Pancreas (tissue), 10 donors: ENCODE data around the gene PFDN2. TPM values are rescaled to one million over a fixed set of nuclear protein-coding genes. Genes with fewer than 3 reads are reported as not detected.
"Not testable (repeated sequence)": the region's sequence is repeated elsewhere in the genome, so short reads cannot be mapped to it uniquely, and the experiment has no call there.

ENCODE experiments used
- ATAC-seq, 4 donors: fragments of 200-7000 bp; cut with Tn5 transposase; one replicate each; pipeline versions ENCODE4 v1.8.0 to v1.9.1; 2020; ENCODE audit warnings: mild to moderate bottlenecking in 4 of 4, moderate library complexity in 4 of 4
- DNase-seq, 6 donors: peaks; one replicate each; pipeline ENCODE4 v3.0.0-alpha.2; 2020
- FAIRE-seq: peaks from 2 replicates; lab custom pipeline; 2012; peaks lifted over from hg19 to GRCh38; lab: Jason Lieb, UNC
- H3K27ac ChIP-seq, 4 donors: fragments of 200-600 bp; sonication (generic); 1 replicate in 3 of 4; 2 replicates in 1 of 4; pipeline versions ENCODE4 v1.5.0 to v1.8.0; 2020
- H3K27me3 ChIP-seq, 4 donors: fragments of 200-600 bp; one replicate each; pipeline ENCODE4 v1.8.0; 2021
- H3K36me3 ChIP-seq, 3 donors: fragments of 200-600 bp; sonication (generic) in 1 of 3; one replicate each; pipeline versions ENCODE4 v1.5.0 to v1.8.0; 2020 to 2021
- H3K4me1 ChIP-seq, 3 donors: fragments of 200-600 bp; one replicate each; pipeline ENCODE4 v1.8.0; 2021
- H3K4me3 ChIP-seq, 4 donors: fragments of 200-600 bp; sonication (generic) in 2 of 4; one replicate each; pipeline versions ENCODE4 v1.5.0 to v1.8.0; 2020 to 2021
- H3K9me3 ChIP-seq, 4 donors: fragments of 200-600 bp; one replicate each; pipeline ENCODE4 v1.8.0; 2021
- WGBS, 2 donors: extraction: QIAGEN DNeasy Blood & Tissue Kit; methylation state at CpG; one replicate each; pipeline ENCODE4 v1.1.7; 2013; 5-methylcytosine and 5-hydroxymethylcytosine counted together
- intact Hi-C, 3 donors: fragments of 100-400 bp; cut with DNase I; formaldehyde crosslinking; loops; one replicate each; pipeline versions ENCODE4 v1.11.1 to v1.14.2; 2022
- polyA plus RNA-seq, 2 donors: library from polyadenylated mRNA; stranded (reverse); fragments of 200-250 nt; gene quantifications; one replicate each; pipeline ENCODE4 v1.2.3, GENCODE V29; 2013
- total RNA-seq, 6 donors: library from RNA; stranded (reverse); fragmentation: NEBNext Ultra II Directional in 4 of 6; extraction: Animal tissue kit (Norgen Biotek cat#: 25700) in 4 of 6; gene quantifications; one replicate each; pipeline versions ENCODE4 v1.2.1 to v1.2.4, GENCODE V29; 2021 to 2023
- TF ChIP-seq, protein P1 (sequence below), 4 donors: fragments of 200-600 bp; sonication (generic) in 3 of 4; IDR thresholded peaks; one replicate each; pipeline versions ENCODE4 v1.5.0 to v1.8.0; 2021; ENCODE audit warnings: antibody characterized with exemption in 4 of 4
- donor health status: healthy with polysubstance abuse.
- donor health status: DM: no; HTN: no; CAD: no; lungs with moderate emphysema.
- donor health status: DM: no; HTN: no; CAD: no.
- donor health status: control.
- donor health status: control.
- donor health status: Bipolar disorder and iron deficiency.
- donor health status: DM: yes; HTN: yes; CAD: no.
- donor health status: DM: no; HTN: no; CAD: no.
- donor health status: DM: no; HTN: no; CAD: no.
- donor health status: DM: yes; HTN: yes; CAD: no.

PFDN2 gene
- total and polyA plus RNA-seq, 8 donors, result 9.8 to 91.6 (median 18.7) TPM

DNA sequence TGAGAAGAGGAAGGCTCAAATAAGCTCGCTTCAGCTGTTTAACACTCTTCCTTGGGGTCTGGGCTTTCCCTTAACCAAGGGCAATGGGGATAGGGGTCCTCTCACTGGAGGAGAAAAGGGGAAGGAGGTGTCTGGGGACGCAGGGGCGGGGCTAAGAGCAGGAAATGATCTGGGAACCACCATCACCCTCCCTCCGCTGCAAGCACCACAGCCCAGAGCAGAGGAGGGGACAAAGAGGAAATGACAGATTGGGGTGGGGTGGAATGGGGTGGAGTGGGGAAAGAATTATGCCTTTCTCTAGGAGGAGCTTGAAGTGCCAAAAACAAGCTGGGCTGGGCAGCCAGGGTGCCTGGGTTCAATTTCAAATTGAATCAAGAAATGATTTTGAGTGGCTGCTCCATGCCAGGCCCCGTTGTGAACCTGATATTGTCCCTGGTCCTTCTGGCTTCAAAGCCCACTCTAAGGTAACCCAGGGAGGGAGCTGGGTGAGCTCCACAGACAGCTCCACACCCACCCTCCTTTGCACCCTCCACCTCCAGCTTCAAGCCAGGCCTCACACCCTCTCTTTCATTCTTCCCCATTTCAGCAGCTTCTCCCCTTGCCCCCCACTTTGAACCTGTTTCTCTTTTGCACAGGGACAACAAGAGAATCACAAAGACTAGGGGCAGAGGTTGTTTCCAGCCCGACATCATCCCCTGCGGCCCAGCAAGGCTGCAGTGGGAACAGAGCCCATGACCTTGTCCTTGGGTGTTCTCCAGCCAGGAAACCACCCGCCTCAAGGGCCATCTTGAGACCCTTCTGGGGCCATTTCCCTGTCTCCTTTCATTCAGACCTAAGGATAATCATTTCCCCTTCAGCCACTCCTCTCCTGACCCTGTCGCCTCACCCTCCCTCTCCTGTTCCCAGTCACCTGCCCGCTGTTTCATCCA lies 49.3 kb downstream of the PFDN2 start:
- TF ChIP-seq, protein P1, sequence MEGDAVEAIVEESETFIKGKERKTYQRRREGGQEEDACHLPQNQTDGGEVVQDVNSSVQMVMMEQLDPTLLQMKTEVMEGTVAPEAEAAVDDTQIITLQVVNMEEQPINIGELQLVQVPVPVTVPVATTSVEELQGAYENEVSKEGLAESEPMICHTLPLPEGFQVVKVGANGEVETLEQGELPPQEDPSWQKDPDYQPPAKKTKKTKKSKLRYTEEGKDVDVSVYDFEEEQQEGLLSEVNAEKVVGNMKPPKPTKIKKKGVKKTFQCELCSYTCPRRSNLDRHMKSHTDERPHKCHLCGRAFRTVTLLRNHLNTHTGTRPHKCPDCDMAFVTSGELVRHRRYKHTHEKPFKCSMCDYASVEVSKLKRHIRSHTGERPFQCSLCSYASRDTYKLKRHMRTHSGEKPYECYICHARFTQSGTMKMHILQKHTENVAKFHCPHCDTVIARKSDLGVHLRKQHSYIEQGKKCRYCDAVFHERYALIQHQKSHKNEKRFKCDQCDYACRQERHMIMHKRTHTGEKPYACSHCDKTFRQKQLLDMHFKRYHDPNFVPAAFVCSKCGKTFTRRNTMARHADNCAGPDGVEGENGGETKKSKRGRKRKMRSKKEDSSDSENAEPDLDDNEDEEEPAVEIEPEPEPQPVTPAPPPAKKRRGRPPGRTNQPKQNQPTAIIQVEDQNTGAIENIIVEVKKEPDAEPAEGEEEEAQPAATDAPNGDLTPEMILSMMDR (IDR thresholded peaks at IDR 0.05), result no peak

DNA sequence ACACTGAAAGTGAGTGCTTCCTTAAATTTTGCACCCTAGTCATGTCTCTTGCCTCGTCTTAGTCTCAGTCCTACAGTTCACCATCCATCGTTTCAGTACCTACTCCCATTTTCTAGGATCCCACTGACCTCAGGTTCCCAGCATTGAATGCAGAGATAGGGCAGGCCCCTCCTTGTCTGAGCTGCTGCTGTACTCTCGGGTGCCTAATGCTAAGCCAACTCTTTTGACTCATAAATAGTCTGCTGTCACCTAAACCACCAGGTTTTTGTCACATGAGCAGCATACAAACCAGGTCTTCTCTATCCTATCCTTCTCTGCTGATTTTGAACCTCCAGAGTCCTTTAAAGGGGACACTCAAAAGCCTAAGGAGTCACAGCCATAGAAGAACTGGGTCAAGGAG lies 51.1 kb downstream of the PFDN2 start:
- no peak overlapping the region for H3K4me3 ChIP-seq
- 72 to 77% methylated on average over 3 of the region's 3 CpGs for WGBS, 2 donors
- no peak overlapping the region for H3K27ac ChIP-seq
- no peaks in the 10 kb centered on the region for H3K27me3 ChIP-seq
- ATAC-seq, result no peak
- TF ChIP-seq, protein P1 (IDR thresholded peaks at IDR 0.05), result no peak
- no peak for FAIRE-seq
- no peaks in the 10 kb centered on the region for H3K36me3 ChIP-seq
- no peak for DNase-seq
- intact Hi-C loops, result no loop called here
- H3K9me3 ChIP-seq, result no peaks in the 10 kb centered on the region
- no peaks in the 10 kb centered on the region for H3K4me1 ChIP-seq

More for the DNA sequence above, 49.3 kb downstream of the PFDN2 start:
- WGBS, 2 donors, result 73% methylated on average over 10 of the region's 10 CpGs
- Histone ChIP-seq H3K27ac (peak overlapping the region in 2 of 4 donors; percentile 52 to 58), H3K36me3 (no peaks in the 10 kb centered on the region), H3K27me3 (no peaks in the 10 kb centered on the region), H3K9me3 (no peaks in the 10 kb centered on the region), H3K4me3 (peak overlapping the region in 1 of 4 donors; percentile 32), H3K4me1 (no peaks in the 10 kb centered on the region)
- no peak for FAIRE-seq
- intact Hi-C loops, result no loop called here
- DNase-seq, result peak in 1 of 6 donors; percentile 52
- peak in 3 of 4 donors; percentile 49 to 75 (median 70) for ATAC-seq

DNA sequence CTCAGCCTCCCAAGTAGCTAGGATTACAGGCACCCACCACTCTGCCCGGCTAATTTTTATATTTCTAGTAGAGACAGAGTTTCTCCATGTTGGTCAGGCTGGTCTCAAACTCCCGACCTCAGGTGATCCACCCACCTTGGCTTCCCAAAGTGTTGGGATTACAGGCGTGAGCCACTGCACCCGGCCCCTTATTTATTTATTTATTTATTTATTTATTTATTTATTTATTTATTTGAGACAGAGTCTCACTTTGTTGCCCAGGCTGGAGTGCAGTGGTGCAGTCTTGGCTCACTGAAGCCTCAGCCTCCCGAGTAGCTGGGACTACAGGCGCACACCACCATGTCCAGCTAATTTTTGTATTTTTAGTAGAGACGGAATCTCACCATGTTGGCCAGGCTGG lies 52.2 kb downstream of the PFDN2 start:
- intact Hi-C loops, H3K9me3 ChIP-seq, H3K4me1 ChIP-seq, H3K4me3 ChIP-seq, ATAC-seq, H3K27me3 ChIP-seq, H3K27ac ChIP-seq, H3K36me3 ChIP-seq, DNase-seq, FAIRE-seq: not testable (repeated sequence)
- 86 to 91% methylated on average over 7 of the region's 7 CpGs for WGBS, 2 donors

DNA sequence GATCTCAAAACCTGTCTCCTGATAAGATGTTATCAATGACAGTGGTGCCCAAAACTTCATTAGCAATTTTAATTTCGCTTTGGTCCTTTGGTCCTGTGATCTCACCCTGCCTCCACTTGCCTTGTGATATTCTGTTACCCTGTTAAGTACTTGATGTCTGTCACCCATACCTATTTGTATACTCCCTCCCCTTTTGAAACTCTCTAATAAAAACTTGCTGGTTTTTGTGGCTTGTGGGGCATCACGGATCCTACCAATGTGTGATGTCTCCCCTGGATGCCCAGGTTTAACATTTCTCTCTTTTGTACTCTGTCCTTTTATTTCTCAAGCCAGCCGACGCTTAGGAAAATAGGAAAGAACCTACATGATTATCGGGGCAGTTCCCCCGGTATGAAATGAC lies 53.9 kb downstream of the PFDN2 start:
- H3K36me3 ChIP-seq, H3K27me3 ChIP-seq, FAIRE-seq, H3K4me1 ChIP-seq, H3K4me3 ChIP-seq, DNase-seq, H3K27ac ChIP-seq, H3K9me3 ChIP-seq, intact Hi-C loops, ATAC-seq: not testable (repeated sequence)
- whole genome bisulfite sequencing, 2 donors, result 34 to 39% methylated on average over 6 of the region's 6 CpGs

DNA sequence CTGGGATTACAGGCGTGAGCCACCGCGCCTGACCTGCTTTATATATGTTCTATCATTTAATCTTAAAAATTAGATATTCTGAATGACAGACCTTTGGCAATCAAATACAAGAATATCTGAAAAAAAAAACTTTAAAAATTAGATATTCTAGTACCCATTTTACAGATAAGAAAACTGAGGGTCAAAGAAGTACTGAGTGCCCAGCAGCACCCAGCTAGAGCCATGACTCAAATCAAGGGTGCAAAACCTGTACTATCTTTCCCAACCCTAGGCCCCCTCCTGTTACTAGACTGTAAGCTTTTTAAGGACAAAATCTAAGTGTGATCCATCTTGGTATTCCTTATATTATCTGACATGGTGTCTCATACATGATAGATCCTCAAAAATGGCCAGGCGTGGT lies 56.4 kb downstream of the PFDN2 start:
- Histone ChIP-seq H3K36me3 (no peaks in the 10 kb centered on the region), H3K27me3 (no peaks in the 10 kb centered on the region), H3K27ac (no peak overlapping the region), H3K4me1 (no peaks in the 10 kb centered on the region), H3K4me3 (no peak overlapping the region), H3K9me3 (no peaks in the 10 kb centered on the region)
- TF ChIP-seq, protein P1 (IDR thresholded peaks at IDR 0.05), result no peak
- ATAC-seq, result no peak
- no peak for DNase-seq
- intact Hi-C loops, result no loop called here
- 83 to 93% methylated on average over 4 of the region's 4 CpGs for WGBS, 2 donors
- FAIRE-seq, result no peak

DNA sequence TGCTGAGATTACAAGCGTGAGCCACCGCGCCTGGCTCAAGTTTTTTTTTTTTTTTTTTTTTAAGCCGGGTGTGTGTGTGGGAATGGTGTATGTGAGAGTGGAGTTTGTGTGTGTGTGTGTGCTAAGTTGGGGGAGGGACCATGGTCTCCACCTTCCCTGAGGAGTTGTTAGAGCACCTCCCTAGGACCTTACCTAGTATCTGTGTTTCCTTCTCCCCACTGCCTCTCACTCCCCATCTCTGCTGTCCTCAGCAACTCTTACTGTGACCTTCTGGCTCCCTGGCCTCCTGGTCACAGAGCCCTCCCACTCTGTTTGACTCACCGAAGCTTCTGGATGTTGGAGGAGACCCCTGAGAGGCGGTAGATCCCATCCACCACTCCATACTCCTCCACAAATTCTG lies 58.5 kb downstream of the PFDN2 start:
- no peaks in the 10 kb centered on the region for H3K27me3 ChIP-seq
- ATAC-seq, result no peak
- H3K4me1 ChIP-seq, result no peaks in the 10 kb centered on the region
- H3K27ac ChIP-seq, result no peak overlapping the region
- FAIRE-seq, result no peak
- no peaks in the 10 kb centered on the region for H3K9me3 ChIP-seq
- 66 to 67% methylated on average over 6 of the region's 6 CpGs for WGBS, 2 donors
- no peaks in the 10 kb centered on the region for H3K36me3 ChIP-seq
- DNase-seq, result no peak
- TF ChIP-seq, protein P1 (IDR thresholded peaks at IDR 0.05), result no peak
- no peak overlapping the region for H3K4me3 ChIP-seq
- intact Hi-C loops, result no loop called here
